Measurements from ENCODE around the gene EPS8L2. TPM values are rescaled to one million over a fixed set of nuclear protein-coding genes. Genes with fewer than 3 reads are reported as not detected.

The EPS8L2 gene
- total RNA-seq, 1 donor from 2014 or later: 155 TPM

DNA sequence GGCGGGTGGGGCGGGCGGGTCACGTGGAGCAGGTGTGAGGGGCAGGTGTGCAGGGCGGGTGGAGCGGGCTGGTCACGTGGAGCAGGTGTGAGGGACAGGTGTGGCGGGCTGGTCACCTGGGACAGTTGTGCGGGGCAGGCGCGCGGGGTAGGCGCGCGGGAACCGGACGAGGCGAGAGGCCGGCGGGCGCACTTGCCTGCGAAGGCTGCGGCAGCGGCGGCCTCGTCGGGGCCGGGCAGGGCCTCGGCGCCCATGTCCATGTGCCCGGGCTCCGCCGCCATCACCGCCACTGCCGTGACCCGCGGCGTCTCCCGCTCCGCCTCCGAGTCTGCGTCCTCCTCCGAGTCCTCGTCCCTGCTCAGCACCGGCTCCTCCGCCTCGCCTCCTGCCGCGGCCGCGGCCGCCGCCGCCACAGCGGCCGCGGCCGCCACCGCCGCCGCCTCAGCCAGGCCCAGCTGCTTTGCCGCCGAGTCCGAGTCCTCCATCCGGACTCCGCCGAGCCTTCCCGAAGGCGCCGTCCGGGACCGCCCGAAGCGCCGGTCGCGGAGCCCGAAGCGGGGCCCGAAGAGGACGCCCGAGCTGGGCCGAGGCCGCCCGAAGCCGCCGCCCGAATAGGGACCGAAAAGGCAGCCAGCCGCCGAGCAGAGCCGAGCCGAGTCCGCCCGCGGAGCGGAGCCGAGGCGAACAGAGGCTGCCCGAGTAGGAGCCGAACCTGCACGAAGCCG is 11.3 kb upstream of the EPS8L2 start, which contains the start of gene DEAF1:
TSS of gene DEAF1 (minus strand) at position 660 of the 725 bp plus-strand sequence. CDS start at position 485, 175 bp downstream.
- H3K4me3 ChIP-seq: peak within 1 kb of the TSS; percentile 71
- H3K27me3 ChIP-seq: no peaks in the 10 kb centered on the region
- DNase-seq (peak; percentile 99), ATAC-seq (peak; percentile 91)
- H3K4me1 ChIP-seq: peaks cover 32% of the 10 kb centered on the region
- peaks cover 16% of the 10 kb centered on the region for H3K36me3 ChIP-seq
- TF ChIP-seq, protein P1, sequence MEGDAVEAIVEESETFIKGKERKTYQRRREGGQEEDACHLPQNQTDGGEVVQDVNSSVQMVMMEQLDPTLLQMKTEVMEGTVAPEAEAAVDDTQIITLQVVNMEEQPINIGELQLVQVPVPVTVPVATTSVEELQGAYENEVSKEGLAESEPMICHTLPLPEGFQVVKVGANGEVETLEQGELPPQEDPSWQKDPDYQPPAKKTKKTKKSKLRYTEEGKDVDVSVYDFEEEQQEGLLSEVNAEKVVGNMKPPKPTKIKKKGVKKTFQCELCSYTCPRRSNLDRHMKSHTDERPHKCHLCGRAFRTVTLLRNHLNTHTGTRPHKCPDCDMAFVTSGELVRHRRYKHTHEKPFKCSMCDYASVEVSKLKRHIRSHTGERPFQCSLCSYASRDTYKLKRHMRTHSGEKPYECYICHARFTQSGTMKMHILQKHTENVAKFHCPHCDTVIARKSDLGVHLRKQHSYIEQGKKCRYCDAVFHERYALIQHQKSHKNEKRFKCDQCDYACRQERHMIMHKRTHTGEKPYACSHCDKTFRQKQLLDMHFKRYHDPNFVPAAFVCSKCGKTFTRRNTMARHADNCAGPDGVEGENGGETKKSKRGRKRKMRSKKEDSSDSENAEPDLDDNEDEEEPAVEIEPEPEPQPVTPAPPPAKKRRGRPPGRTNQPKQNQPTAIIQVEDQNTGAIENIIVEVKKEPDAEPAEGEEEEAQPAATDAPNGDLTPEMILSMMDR (IDR thresholded peaks at IDR 0.05): no peak
- intact Hi-C loops (cut with DNase I): no loop called here
- no peaks in the 10 kb centered on the region for H3K9me3 ChIP-seq
- H3K27ac ChIP-seq: peak within 1 kb of the TSS; percentile 99

- Histone ChIP-seq H3K4me3 (peak overlapping the region; percentile 71), H3K9me3 (no peaks in the 10 kb centered on the region), H3K27ac (peak overlapping the region; percentile 99), H3K27me3 (no peaks in the 10 kb centered on the region), H3K36me3 (peaks cover 18% of the 10 kb centered on the region), H3K4me1 (peaks cover 32% of the 10 kb centered on the region)
- TF ChIP-seq, protein P1 (IDR thresholded peaks at IDR 0.05): no peak
- ATAC-seq (no peak), DNase-seq (no peak)
- intact Hi-C loops (cut with DNase I): no loop called here
These were observed 10.8 kb upstream of the EPS8L2 start for GRCh38 chr11:695288-695537.

DNA sequence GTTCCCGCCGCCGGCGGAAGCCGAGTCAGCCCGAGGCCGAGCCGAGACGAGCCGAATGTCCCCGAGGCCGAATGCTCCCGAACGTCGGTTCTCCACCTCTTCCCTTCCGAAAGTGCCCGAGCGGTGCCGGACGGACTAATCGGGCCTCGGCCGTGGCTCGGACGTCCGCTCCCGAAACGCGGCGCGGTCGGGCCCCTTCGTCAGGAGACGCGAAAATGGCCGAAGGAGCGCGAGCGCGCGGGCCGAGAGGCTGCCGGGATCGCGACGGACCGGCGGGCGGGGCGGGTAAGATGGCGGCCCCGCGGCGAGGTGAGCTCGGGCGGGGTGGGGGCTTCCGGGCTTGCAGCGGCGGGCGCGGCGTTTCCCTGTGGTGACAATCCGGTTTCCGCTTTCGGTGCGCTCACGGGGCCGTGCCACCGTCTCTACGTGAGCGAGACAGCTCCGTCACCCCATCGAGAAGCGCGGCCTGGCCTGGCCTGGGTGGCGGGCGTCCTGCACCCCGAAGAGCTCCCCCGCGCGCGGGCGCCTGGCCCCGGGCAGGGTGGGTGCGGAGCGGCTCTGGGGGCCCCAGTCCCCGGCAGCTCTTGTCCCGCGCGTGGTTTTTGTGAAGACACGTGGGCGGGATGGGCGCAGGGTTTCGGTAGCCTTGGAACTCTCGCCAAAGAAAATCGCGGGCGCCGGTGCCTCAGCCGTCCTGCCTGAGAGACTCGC is 10.3 kb upstream of the EPS8L2 start, which contains the start of gene TMEM80:
TSS of gene TMEM80 (plus strand) at position 279 of the 711 bp plus-strand sequence. CDS start at position 291, 12 bp downstream.
- no peaks in the 10 kb centered on the region for H3K27me3 ChIP-seq
- peaks cover 17% of the 10 kb centered on the region for H3K36me3 ChIP-seq
- peaks cover 32% of the 10 kb centered on the region for H3K4me1 ChIP-seq
- H3K4me3 ChIP-seq: peak within 1 kb of the TSS; percentile 71
- no peaks in the 10 kb centered on the region for H3K9me3 ChIP-seq
- TF ChIP-seq, protein P1 (IDR thresholded peaks at IDR 0.05): no peak
- ATAC-seq (peak; percentile 89), DNase-seq (peak; percentile 100)
- H3K27ac ChIP-seq: peak within 1 kb of the TSS; percentile 99
- intact Hi-C loops (cut with DNase I): no loop called here

GRCh38 chr11:696955-697491 is 9.0 kb upstream of the EPS8L2 start:
- TF ChIP-seq, protein P1 (IDR thresholded peaks at IDR 0.05): no peak
- Histone ChIP-seq H3K4me1 (peaks cover 33% of the 10 kb centered on the region), H3K9me3 (no peaks in the 10 kb centered on the region), H3K27me3 (no peaks in the 10 kb centered on the region), H3K27ac (peak overlapping the region; percentile 99), H3K36me3 (peaks cover 9% of the 10 kb centered on the region), H3K4me3 (peak overlapping the region; percentile 71)
- DNase-seq (no peak), ATAC-seq (no peak)
- intact Hi-C loops (cut with DNase I): no loop called here

GRCh38 chr11:697811-698311 is 8.2 kb upstream of the EPS8L2 start:
- Histone ChIP-seq H3K36me3 (peaks cover 9% of the 10 kb centered on the region), H3K27me3 (no peaks in the 10 kb centered on the region), H3K4me3 (no peak overlapping the region), H3K27ac (peak overlapping the region; percentile 99), H3K9me3 (no peaks in the 10 kb centered on the region), H3K4me1 (peaks cover 40% of the 10 kb centered on the region)
- DNase-seq: no peak
- TF ChIP-seq, protein P1 (IDR thresholded peaks at IDR 0.05): no peak
- no peak for ATAC-seq
- intact Hi-C loops (cut with DNase I): no loop called here
